ENCODE results near the gene NFKBIE. TPM values are rescaled to one million over a fixed set of nuclear protein-coding genes. Genes with fewer than 3 reads are reported as not detected.

NFKBIE gene
- total RNA-seq, 4 donors from 2014 or later, result 7.0 to 10.4 (median 8.5) TPM

GRCh38 chr6:44237021-44237812, 28.1 kb downstream of the NFKBIE start:
- WGBS, result 40% methylated on average over 13 of the region's 22 CpGs
- intact Hi-C loops (cut with DNase I), result loop anchor here (5.0 kb wide), 1 partner anchor 65 kb away; no protein-coding TSS in a partner anchor

GRCh38 chr6:44235891-44236516, 29.3 kb downstream of the NFKBIE start:
- TF ChIP-seq CTCF (IDR thresholded peaks at IDR 0.05) (no peak), POLR2A (IDR thresholded peaks at IDR 0.05; ENCODE audit: low read depth) (no peak), POLR2AphosphoS5 (IDR thresholded peaks at IDR 0.05) (no peak), EP300 (IDR thresholded peaks at IDR 0.05) (no peak)
- no peaks in the 10 kb centered on the region for H3K9me3 ChIP-seq
- H3K27ac ChIP-seq (replicated peaks in 1 of 4), result peak overlapping the region; percentile 95 to 98 (median 96)
- no peak for DNase-seq (ENCODE audit: extremely low spot score)
- no peaks in the 10 kb centered on the region for H3K27me3 ChIP-seq
- WGBS, result 77% methylated on average over 6 of the region's 6 CpGs
- intact Hi-C loops (cut with DNase I), result loop anchor here (5.0 kb wide), 1 partner anchor 64 kb away; no protein-coding TSS in a partner anchor
- no peak overlapping the region for H3K4me3 ChIP-seq
- peaks cover 66 to 77% (median 73%) of the 10 kb centered on the region in 4 donors for H3K4me1 ChIP-seq
- H3K36me3 ChIP-seq, result peaks cover 10 to 40% (median 20%) of the 10 kb centered on the region in 4 donors

More at GRCh38 chr6:44237021-44237812, 28.1 kb downstream of the NFKBIE start:
- peak overlapping the region; percentile 64 to 74 (median 67) for H3K4me3 ChIP-seq
- DNase-seq (ENCODE audit: extremely low spot score), result peak; percentile 98
- H3K27me3 ChIP-seq, result no peaks in the 10 kb centered on the region
- no peaks in the 10 kb centered on the region for H3K9me3 ChIP-seq
- peaks cover 6 to 28% (median 9%) of the 10 kb centered on the region in 4 donors for H3K36me3 ChIP-seq
- H3K4me1 ChIP-seq, result peaks cover 58 to 64% (median 60%) of the 10 kb centered on the region in 4 donors
- peak overlapping the region; percentile 95 to 98 (median 96) for H3K27ac ChIP-seq (replicated peaks in 1 of 4)
- no peak for TF ChIP-seq POLR2A (IDR thresholded peaks at IDR 0.05; ENCODE audit: low read depth)
- TF ChIP-seq EP300 (IDR thresholded peaks at IDR 0.05), result no peak
- TF ChIP-seq POLR2AphosphoS5 (IDR thresholded peaks at IDR 0.05), result peak; percentile 82 to 84
- no peak for TF ChIP-seq CTCF (IDR thresholded peaks at IDR 0.05)

GRCh38 chr6:44235269-44235668, 30.1 kb downstream of the NFKBIE start:
- no peak for DNase-seq (ENCODE audit: extremely low spot score)
- peaks cover 10 to 47% (median 27%) of the 10 kb centered on the region in 4 donors for H3K36me3 ChIP-seq
- 66% methylated on average over 6 of the region's 6 CpGs for WGBS
- intact Hi-C loops (cut with DNase I), result loop anchor here (5.0 kb wide), 1 partner anchor 63 kb away; no protein-coding TSS in a partner anchor
- peak overlapping the region; percentile 95 to 98 (median 96) for H3K27ac ChIP-seq (replicated peaks in 1 of 4)
- peaks cover 72 to 84% (median 80%) of the 10 kb centered on the region in 4 donors for H3K4me1 ChIP-seq
- H3K9me3 ChIP-seq, result no peaks in the 10 kb centered on the region
- no peaks in the 10 kb centered on the region for H3K27me3 ChIP-seq
- TF ChIP-seq EP300 (IDR thresholded peaks at IDR 0.05) (no peak), POLR2AphosphoS5 (IDR thresholded peaks at IDR 0.05) (no peak)
- no peak overlapping the region for H3K4me3 ChIP-seq

GRCh38 chr6:44234101-44235025, 31.0 kb downstream of the NFKBIE start:
- peak; percentile 96 for DNase-seq (ENCODE audit: extremely low spot score)
- 28% methylated on average over 4 of the region's 5 CpGs for WGBS
- Histone ChIP-seq H3K4me3 (no peak overlapping the region), H3K27ac (replicated peaks in 1 of 4) (peak overlapping the region; percentile 95 to 98 (median 96)), H3K4me1 (peaks cover 81 to 93% (median 89%) of the 10 kb centered on the region in 4 donors), H3K9me3 (no peaks in the 10 kb centered on the region), H3K27me3 (no peaks in the 10 kb centered on the region), H3K36me3 (peaks cover 10 to 56% (median 36%) of the 10 kb centered on the region in 4 donors)
- TF ChIP-seq EP300 (IDR thresholded peaks at IDR 0.05) (no peak), POLR2AphosphoS5 (IDR thresholded peaks at IDR 0.05) (peak; percentile 86 to 87), CTCF (IDR thresholded peaks at IDR 0.05) (peak; percentile 80 to 93 (median 89))
- intact Hi-C loops (cut with DNase I), result loop anchor here (5.0 kb wide), 1 partner anchor 62 kb away; no protein-coding TSS in a partner anchor

Data from esophagus muscularis mucosa (tissue), 4 donors.